Natural killer cell (primary cell): Measurements from ENCODE around the gene SRSF7. TPM values are rescaled to one million over a fixed set of nuclear protein-coding genes. Genes with fewer than 3 reads are reported as not detected.

Source experiments
- ATAC-seq, 3 donors: fragments of 150-1000 bp in 2 of 3; fragments of 200-7000 bp in 1 of 3; cut with Tn5 transposase; 1 replicate in 1 of 3; 2 replicates in 2 of 3; pipeline ENCODE4 v1.10.0; 2021; ENCODE audit warnings: mild to moderate bottlenecking in 2 of 3, moderate library complexity in 2 of 3
- DNase-seq, 2 donors: peaks; one replicate each; pipeline versions ENCODE4 v3.0.0 to v3.0.0-alpha.2; 2013 to 2021; ENCODE audit warnings: mixed read lengths in 1 of 2
- H3K27ac ChIP-seq: one replicate; pipeline ENCODE4 v1.5.1; 2013; ENCODE audit warnings: mild to moderate bottlenecking, low read length
- H3K27me3 ChIP-seq: one replicate; pipeline ENCODE4 v1.6.1; 2013; ENCODE audit warnings: low read length; ENCODE audit not compliant: control insufficient read depth, insufficient read depth
- H3K36me3 ChIP-seq: one replicate; pipeline ENCODE4 v1.6.1; 2013; ENCODE audit warnings: low read length; ENCODE audit not compliant: control insufficient read depth, insufficient read depth
- H3K4me1 ChIP-seq: one replicate; pipeline ENCODE4 v1.6.1; 2013; ENCODE audit warnings: low read length; ENCODE audit not compliant: control insufficient read depth, insufficient read depth
- H3K4me3 ChIP-seq: one replicate; pipeline ENCODE4 v1.5.1; 2013; ENCODE audit warnings: low read length
- H3K9me3 ChIP-seq: one replicate; pipeline ENCODE4 v1.6.1; 2013; ENCODE audit warnings: low read length; ENCODE audit not compliant: control insufficient read depth, insufficient read depth
- H3K27ac Mint-ChIP-seq, 2 donors: one replicate each; pipeline ENCODE4 v1.8.0; 2022; ENCODE audit warnings: mild to moderate bottlenecking in 2 of 2, mixed read lengths in 2 of 2, moderate library complexity in 1 of 2
- H3K27me3 Mint-ChIP-seq, 2 donors: one replicate each; pipeline ENCODE4 v1.8.0; 2022; ENCODE audit warnings: low read depth in 2 of 2, mixed read lengths in 2 of 2
- H3K36me3 Mint-ChIP-seq: one replicate; pipeline ENCODE4 v1.8.0; 2022; ENCODE audit warnings: mixed read lengths
- H3K4me1 Mint-ChIP-seq, 2 donors: one replicate each; pipeline ENCODE4 v1.8.0; 2022; ENCODE audit warnings: mixed read lengths in 2 of 2
- H3K4me3 Mint-ChIP-seq: one replicate; pipeline ENCODE4 v1.8.0; 2022; ENCODE audit warnings: mild to moderate bottlenecking, moderate library complexity, mixed read lengths
- H3K9me3 Mint-ChIP-seq, 2 donors: one replicate each; pipeline ENCODE4 v1.8.0; 2022; ENCODE audit warnings: mixed read lengths in 2 of 2
- WGBS: methylation state at CpG from one replicate; pipeline ENCODE4 v1.1.7; 2013; ENCODE audit warnings: missing lambda C conversion rate; ENCODE audit not compliant: insufficient coverage; 5-methylcytosine and 5-hydroxymethylcytosine counted together
- intact Hi-C: fragments of 100-400 bp; cut with micrococcal nuclease; formaldehyde crosslinking; loops from one replicate; pipeline ENCODE4 v1.14.2; 2022
- total RNA-seq, 4 donors: library from RNA; stranded (reverse); fragments of 120-200 nt in 1 of 4; gene quantifications; one replicate each; pipeline versions ENCODE4 v1.2.3 to v1.2.4, GENCODE V29; 2013 to 2022
- TF ChIP-seq, protein P1 (sequence below): fragments of 200-600 bp; IDR thresholded peaks from one replicate; pipeline ENCODE4 v1.8.0; 2022; ENCODE audit warnings: antibody characterized with exemption

SRSF7 gene
- total RNA-seq, 3 donors from 2014 or later (not counting 1 experiment from before 2014, with no cell fraction given), result 323 to 538 (median 359) TPM

- H3K9me3 Mint-ChIP-seq, result no peaks in the 10 kb centered on the region
- ATAC-seq (peak; percentile 27 to 40 (median 29)), DNase-seq (peak; percentile 40 to 68)
- H3K4me1 Mint-ChIP-seq, result peaks cover 60 to 61% of the 10 kb centered on the region in 2 donors
- H3K27ac Mint-ChIP-seq, result peak overlapping the region; percentile 100
- Histone ChIP-seq H3K4me3 (peak overlapping the region; percentile 92), H3K4me1 (peaks cover 35% of the 10 kb centered on the region), H3K9me3 (no peaks in the 10 kb centered on the region), H3K27me3 (no peaks in the 10 kb centered on the region), H3K36me3 (peaks cover 43% of the 10 kb centered on the region), H3K27ac (peak overlapping the region; percentile 99)
- H3K36me3 Mint-ChIP-seq, result peaks cover 44% of the 10 kb centered on the region
- intact Hi-C loops, result loop anchor here (1.0 to 10.0 kb wide), 3 partner anchors 147 to 375 kb away; partner anchors contain the start of genes ATL2 and SOS1
- TF ChIP-seq, protein P1, sequence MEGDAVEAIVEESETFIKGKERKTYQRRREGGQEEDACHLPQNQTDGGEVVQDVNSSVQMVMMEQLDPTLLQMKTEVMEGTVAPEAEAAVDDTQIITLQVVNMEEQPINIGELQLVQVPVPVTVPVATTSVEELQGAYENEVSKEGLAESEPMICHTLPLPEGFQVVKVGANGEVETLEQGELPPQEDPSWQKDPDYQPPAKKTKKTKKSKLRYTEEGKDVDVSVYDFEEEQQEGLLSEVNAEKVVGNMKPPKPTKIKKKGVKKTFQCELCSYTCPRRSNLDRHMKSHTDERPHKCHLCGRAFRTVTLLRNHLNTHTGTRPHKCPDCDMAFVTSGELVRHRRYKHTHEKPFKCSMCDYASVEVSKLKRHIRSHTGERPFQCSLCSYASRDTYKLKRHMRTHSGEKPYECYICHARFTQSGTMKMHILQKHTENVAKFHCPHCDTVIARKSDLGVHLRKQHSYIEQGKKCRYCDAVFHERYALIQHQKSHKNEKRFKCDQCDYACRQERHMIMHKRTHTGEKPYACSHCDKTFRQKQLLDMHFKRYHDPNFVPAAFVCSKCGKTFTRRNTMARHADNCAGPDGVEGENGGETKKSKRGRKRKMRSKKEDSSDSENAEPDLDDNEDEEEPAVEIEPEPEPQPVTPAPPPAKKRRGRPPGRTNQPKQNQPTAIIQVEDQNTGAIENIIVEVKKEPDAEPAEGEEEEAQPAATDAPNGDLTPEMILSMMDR, result no peak
- WGBS, result under 1% methylated on average over 59 of the region's 59 CpGs
- H3K27me3 Mint-ChIP-seq, result peaks cover 0 to 4% of the 10 kb centered on the region in 2 donors
- H3K4me3 Mint-ChIP-seq, result peak overlapping the region; percentile 100
Measured at GRCh38 chr2:38750011-38750890, 910 bp downstream of the SRSF7 start.

- H3K36me3 Mint-ChIP-seq, result peaks cover 44% of the 10 kb centered on the region
- TF ChIP-seq, protein P1, result no peak
- H3K4me1 Mint-ChIP-seq, result peaks cover 65 to 69% of the 10 kb centered on the region in 2 donors
- H3K4me3 Mint-ChIP-seq, result peak overlapping the region; percentile 86
- WGBS, result 57% methylated on average over 24 of the region's 26 CpGs
- peaks cover 0 to 4% of the 10 kb centered on the region in 2 donors for H3K27me3 Mint-ChIP-seq
- intact Hi-C loops, result no loop called here
- Histone ChIP-seq H3K9me3 (no peaks in the 10 kb centered on the region), H3K4me3 (peak overlapping the region; percentile 92), H3K36me3 (peaks cover 52% of the 10 kb centered on the region), H3K27ac (no peak overlapping the region), H3K4me1 (peaks cover 31% of the 10 kb centered on the region), H3K27me3 (no peaks in the 10 kb centered on the region)
- H3K9me3 Mint-ChIP-seq, result no peaks in the 10 kb centered on the region
- peak overlapping the region; percentile 100 for H3K27ac Mint-ChIP-seq
- ATAC-seq (no peak), DNase-seq (peak in 1 of 2 donors; percentile 55)
Measured at GRCh38 chr2:38748943-38749804, 2.0 kb downstream of the SRSF7 start.

DNA sequence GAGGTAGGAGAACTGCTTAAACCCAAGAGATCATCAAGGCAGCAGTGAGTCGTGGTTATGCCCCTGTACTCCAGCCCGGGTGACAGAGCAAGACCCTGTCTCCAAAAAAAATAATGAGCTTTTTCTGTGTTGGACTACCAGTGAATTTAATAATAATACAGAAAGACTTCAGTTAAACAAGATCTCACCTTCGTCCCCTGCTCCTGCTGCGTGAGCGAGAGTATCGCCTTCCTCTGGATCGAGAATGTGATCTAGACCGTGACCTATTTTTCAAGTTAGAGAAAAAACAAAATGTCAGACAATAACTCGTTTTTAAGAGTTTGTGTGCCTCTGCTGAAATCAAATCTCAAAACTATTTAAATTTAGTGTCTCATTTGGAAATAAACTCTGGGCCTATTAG, 2.8 kb downstream of the SRSF7 start:
- Mint-ChIP-seq H3K36me3 (peaks cover 44% of the 10 kb centered on the region), H3K9me3 (no peaks in the 10 kb centered on the region), H3K27ac (peak overlapping the region; percentile 26 to 80), H3K4me1 (peaks cover 65 to 71% of the 10 kb centered on the region in 2 donors), H3K4me3 (peak overlapping the region; percentile 58), H3K27me3 (peaks cover 0 to 4% of the 10 kb centered on the region in 2 donors)
- H3K9me3 ChIP-seq, result no peaks in the 10 kb centered on the region
- ATAC-seq, result no peak
- TF ChIP-seq, protein P1, result no peak
- peaks cover 31% of the 10 kb centered on the region for H3K4me1 ChIP-seq
- H3K27me3 ChIP-seq, result no peaks in the 10 kb centered on the region
- peak in 1 of 2 donors; percentile 39 for DNase-seq
- intact Hi-C loops, result no loop called here
- no peak overlapping the region for H3K4me3 ChIP-seq
- peaks cover 60% of the 10 kb centered on the region for H3K36me3 ChIP-seq
- 83% methylated on average over 9 of the region's 9 CpGs for WGBS
- H3K27ac ChIP-seq, result no peak overlapping the region
